Astrocyte (in vitro differentiated cells and primary cell): ENCODE results near the gene FAM193B.

Experiments used
- EZH2 ChIP-seq: IDR thresholded peaks from 2 replicates; pipeline ENCODE4 v1.6.1; 2012; ENCODE audit warnings: mild to moderate bottlenecking, low read length, inconsistent platforms; ENCODE audit not compliant: insufficient read depth
- TF ChIP-seq, protein P1 (sequence below): IDR thresholded peaks from 2 replicates; pipeline ENCODE4 v1.5.1; 2011; ENCODE audit warnings: low read depth, mild to moderate bottlenecking, inconsistent platforms, low read length, moderate library complexity; ENCODE audit not compliant: insufficient read depth

DNA sequence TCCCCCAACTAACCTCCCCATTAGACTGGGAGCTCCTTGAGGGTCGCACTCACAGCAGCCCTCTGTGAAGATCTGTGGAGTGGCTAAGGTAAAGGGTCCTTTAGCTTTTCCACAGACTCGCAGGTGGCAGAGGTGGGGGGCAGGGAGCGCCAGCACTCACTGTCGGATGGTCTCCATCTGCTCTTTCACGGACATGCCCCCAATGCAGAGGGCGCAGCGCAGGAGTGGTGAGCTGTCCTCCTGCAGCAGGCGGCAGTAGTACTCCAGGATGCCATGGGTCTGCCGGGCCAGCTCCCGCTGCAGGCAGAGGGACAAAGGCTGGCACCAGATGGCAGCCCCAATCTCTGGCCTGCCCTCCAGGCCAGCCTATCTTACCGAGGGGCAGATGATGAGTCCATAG is 39.8 kb downstream of the FAM193B start:
- TF ChIP-seq, protein P1, sequence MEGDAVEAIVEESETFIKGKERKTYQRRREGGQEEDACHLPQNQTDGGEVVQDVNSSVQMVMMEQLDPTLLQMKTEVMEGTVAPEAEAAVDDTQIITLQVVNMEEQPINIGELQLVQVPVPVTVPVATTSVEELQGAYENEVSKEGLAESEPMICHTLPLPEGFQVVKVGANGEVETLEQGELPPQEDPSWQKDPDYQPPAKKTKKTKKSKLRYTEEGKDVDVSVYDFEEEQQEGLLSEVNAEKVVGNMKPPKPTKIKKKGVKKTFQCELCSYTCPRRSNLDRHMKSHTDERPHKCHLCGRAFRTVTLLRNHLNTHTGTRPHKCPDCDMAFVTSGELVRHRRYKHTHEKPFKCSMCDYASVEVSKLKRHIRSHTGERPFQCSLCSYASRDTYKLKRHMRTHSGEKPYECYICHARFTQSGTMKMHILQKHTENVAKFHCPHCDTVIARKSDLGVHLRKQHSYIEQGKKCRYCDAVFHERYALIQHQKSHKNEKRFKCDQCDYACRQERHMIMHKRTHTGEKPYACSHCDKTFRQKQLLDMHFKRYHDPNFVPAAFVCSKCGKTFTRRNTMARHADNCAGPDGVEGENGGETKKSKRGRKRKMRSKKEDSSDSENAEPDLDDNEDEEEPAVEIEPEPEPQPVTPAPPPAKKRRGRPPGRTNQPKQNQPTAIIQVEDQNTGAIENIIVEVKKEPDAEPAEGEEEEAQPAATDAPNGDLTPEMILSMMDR: no peak
- no peak for TF ChIP-seq EZH2
